Epidermal melanocyte (primary cell): ENCODE measurements around the gene CCL13.

Experiments used
- DNase-seq: peaks from one replicate; pipeline ENCODE4 v3.0.0; 2011; ENCODE audit warnings: low spot score; ENCODE audit not compliant: insufficient read length

Gene CCL13

DNA sequence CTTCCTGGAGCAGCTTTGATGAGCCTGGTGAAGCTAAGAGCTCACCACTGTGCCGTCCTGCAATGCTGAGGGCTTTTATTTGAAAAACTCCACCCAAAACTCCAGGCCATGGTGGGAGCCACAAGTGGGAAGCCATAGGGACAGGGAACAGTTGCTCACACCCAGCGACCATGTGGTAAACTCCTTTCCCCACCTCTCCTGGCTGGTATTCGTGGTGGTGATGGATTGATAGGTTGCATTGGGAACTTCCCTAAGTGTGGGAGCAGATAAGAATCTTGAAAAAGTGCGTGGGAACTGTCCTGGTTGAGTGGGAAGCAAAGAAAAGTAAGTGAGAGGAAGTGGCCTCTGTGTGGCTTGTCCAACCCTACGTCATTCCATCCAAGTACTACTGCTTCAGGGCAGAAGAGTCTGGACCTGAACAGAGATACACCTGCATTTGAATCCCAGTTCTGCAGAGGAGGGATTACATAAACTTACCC is 6.9 kb downstream of the CCL13 start, which contains the start of gene CCL1:
CCL1 (minus strand) TSS at position 51 of the 479 bp plus-strand sequence. CDS start 72 bp downstream, outside the sequence.
- no peak for DNase-seq

DNA sequence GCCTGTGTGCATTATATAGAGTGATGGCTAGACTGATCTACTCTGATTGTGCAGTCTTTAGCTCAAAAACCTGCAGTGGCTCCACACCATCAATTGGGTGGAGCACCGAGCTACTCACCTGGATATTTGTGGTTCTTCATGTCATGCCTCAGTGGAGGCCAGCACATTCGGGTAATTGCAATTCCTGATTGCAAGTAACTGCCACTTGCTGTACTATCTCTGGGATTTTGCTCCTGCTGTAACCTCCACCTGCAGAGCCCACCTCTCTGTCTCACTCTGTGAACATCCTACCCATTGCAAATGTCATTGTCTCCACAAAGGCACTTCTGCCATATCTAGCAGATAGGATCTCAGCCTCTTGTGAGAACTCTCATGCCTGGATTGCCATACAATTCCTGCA is 8.5 kb downstream of the CCL13 start:
- no peak for DNase-seq

DNA sequence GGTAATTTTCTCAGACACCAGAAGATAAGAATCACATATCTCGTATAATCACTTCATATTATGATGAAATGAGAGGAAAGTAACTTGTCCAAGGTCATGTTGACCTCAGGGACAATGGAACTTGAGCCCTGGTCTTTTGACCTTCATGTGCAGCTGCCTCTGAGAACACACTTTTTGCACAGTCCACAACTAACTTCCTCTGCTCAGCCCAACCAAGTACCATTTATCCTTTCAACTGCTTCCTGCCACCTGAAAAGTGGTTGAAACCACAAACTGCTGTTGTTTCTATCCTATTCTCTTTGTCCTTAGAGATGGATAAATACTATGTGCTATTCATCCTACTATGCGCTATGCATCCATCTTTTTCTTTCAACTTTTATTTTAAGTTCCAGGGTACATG is 9.1 kb downstream of the CCL13 start:
- DNase-seq = no peak

DNA sequence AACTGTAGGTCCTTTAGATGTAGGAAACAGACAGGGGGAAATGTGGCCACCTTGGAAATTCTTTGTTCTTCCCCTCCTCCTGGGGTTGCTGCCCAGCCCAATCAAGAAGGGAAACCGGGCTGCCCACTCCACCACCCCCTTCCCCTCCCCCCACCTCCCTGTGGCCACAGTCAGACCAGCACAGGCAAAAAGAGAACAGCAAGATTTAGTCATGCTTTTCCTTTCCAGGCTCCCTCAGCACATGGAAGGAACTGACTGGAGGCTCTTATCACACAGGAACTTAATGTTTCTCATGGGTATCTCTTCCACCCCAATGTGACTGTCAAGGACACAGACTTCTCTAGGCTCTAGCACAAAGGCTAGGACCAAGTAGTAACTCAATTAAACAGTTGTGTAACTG is 9.7 kb downstream of the CCL13 start:
- no peak for DNase-seq

DNA sequence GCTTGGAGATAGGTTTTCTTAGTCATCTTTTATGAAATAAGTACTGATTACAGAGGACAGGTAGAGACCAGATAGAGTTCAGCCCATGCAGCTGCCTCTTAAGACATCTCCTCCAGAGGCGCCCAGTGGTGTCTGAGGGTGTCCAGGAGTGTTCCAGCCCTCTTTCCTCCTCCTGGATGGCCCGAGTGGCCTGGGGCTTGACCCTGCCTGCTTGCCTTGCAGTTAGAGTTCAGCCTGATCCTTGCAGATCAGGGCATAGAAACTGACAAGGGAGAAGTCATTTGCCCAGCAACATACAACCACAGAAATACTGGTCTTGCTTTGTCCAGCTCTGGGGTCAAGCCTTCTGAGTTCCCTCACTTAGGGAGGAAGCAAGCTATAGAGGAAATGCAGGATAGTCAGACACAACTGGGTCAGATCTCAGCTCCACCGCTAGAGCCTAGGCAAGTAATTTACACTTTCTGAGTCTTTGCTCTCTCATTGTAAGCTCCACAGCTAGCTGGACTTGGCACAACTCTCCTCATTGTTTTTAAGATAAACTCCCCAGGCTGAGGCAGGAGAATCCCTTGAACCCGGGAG is 10.3 kb downstream of the CCL13 start:
- DNase-seq = no peak

DNA sequence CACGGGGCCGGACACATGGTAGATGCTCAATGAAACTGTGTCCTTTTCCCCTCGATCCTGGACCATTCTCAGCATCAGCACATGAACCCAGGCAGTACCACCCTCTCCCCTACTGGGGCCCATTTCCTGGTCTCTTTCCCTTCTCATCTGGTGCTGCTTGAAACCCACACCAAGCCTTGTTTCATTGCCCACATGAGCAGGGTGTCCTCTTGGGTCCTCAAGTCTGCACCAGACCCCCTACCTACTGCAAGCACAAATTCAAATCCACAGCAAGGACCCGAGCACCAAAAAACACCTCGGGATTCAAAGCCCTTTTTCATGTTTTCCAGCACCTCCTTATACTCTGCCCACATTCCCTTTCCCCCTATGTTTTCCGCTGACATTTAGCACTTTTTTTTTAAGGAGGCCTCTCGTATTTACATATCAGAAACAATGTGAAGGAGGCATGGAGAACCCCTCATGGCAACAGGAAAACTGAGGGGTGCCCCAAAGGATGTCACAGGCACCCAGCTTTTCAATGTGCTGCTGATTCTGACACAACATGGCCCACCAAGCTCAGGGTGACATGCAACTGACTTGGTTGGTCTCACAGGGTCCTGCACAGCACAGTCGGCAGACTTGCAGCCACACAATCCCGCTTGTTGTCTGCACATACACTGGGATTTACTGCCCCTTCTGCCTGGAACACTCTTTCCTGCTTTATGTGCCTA is 11.4 kb downstream of the CCL13 start:
- DNase-seq = no peak

DNA sequence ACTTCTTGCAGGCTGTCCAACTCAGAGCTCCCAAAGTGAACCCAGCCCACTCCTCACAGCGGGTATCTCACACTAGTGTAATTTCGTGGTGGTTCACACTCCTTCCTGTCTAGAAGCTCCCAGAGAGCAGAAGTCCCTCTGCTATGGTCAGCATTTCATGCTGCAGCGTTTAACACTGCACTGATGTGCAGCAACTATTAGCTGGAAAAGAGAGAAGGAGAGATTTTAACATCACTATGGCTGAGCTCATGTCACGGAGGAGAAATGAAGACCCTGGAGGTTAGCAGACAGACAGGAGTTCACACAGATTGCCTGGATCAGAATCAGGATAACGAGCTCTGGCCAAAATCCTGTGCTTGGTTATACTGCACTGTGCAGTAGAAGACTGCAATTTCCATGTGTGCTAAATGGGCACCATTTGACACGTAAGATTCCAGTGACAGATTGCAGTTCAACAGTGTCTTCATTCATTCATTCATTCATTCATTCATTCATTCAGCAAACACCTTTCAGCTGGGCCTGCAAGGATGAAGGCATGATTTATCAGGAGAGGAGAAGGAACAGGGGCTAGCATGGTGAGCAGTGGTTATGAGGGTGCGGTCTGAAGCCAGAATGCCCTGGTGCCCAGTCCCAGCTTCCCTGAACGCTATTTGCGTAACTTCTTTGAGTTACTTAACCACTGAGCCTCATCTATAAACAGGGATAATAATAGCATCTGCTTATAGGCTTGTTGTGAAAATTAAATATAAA is 12.1 kb downstream of the CCL13 start:
- DNase-seq = no peak

DNA sequence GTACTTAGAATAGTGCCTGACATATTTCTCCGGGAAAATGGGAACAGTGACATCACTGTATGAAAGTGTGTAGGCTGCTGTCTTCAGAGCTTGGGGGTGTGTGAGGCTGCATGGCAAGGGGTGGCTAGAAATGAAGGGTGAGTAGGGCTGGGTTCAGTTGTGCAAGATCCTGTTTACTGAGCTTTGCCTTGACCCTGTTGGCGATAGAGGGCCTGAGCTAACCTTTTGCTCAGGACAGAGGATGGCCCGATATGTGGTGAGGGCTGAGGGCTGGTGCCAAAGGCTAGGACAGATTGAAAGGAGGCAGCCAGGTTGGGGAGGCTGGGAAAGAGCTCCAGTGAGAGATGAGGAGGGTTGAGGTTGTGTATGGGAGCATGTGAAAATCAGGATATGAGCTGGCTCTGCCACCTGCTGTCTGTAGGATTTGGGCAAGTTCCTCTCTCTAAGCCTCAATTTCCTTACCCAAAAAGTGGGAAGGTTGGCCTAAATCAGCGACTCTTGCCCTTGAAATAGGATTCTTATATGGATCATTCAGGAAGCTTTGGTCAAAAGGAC is 12.7 kb downstream of the CCL13 start:
- no peak for DNase-seq

DNA sequence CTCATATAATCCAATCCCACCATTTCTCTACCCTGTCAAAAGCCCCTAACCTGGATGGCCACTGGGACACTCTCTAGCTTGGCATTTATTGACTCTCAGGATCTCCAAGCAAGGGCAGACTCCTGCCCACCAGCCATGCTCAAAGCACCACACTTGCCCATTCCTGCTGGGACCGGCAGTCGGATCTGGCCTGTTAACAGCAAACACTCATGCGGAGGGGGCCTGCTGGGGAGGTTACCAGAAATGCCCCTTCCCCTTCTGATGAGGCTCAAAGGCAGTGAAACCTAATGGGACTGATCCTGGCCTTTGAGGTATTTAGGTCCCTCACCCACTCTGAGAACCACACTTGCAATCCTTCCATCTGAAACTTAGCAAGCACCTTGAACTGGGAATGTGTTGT is 13.3 kb downstream of the CCL13 start:
- no peak for DNase-seq

DNA sequence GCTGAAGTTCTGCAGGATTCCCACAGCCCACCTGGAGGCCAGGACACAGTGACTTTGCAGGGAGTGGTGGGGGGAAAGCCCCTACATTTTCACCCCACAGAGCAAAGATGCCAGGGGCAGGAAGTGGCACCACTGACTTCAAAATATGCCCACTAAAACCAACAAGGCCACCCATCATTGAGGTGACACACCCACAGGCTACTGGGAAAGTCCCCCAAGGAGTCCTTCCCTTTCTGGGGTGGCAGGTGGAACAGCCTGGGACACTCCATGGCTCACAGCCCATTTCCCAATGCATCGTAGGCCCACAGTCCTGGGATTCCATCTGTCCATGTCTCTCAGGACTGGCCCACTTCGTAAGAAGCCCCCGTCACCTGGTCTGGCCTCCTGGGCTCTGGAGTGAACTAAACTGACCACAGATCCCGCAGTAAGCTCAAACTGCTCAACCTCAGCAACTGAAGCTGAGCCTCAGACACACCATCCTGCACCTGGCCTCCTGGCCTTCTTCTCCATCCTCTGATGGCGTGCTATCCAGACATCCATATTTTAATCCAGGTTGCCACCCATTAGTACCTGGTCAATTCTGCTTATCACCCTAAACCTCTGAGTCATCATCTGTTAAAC is 14.2 kb downstream of the CCL13 start:
- DNase-seq = no peak

DNA sequence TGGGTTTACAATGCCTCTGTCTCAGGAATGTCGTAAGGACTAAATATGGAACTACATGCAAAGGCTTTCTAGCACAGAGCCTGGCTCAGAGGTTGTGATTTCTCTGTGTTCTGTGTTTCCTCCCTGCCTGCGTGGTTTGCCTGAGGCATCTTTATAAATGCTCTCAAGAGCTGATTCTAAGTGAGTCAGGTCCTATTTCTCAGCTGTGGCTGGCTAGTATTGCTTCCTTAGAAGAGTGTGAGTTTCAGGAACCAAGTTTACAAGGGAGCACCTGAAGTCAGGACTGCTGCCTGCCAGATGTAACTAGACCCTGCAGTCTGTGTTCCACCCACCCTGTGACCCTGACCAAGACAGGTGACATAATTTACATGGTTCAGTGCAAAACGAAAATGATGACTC is 14.7 kb downstream of the CCL13 start:
- DNase-seq = no peak

DNA sequence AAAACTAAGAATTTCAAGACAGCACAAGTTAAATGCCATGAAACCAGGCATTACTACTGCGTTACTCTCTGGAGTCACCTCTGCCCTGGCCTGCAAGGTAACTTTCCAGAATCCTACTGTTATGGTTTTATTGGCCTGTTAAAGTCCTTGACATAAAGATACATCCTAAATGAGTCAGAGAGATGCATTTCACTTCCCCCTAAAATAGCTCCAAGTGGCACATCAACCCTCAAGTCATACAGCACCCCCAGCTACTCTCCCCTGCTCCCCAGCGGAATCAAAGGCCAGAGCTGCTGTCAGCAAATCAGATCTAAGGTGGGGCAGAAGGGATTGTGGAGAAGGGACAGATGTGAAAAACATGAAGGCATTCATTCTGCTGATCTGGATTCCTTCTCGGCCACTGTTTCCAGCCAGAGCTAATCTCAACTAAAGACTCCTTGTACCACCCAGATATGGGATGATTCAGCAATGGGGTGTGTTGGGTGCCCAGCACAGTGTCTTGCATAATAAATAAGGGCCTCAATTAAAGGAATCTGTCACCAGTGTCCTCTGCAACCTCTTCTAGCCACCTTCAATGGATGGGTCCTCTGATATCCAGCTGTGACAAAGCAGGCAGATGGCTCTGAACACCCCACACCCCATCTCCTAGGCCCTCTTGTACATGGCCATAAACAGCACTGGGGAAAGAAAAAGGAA is 15.3 kb downstream of the CCL13 start:
- no peak for DNase-seq

DNA sequence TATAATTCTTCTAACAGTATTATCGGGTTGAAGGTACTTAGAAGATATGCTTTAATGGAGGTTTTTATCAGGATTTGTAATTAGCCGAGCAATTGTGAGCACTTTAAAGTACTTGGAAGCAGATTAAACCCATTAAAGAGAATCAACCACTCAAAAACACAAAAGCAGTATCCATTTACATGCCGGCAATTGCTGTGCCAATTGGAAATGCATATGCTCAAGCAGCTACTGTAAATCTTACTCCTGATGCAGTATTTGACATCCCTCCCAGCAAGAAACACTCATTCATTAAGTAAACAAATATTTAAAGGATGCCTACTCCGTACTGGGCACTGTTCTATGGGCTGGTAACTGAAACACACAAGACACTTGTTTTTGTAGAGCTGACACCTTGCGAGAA is 18.2 kb downstream of the CCL13 start:
- no peak for DNase-seq

DNA sequence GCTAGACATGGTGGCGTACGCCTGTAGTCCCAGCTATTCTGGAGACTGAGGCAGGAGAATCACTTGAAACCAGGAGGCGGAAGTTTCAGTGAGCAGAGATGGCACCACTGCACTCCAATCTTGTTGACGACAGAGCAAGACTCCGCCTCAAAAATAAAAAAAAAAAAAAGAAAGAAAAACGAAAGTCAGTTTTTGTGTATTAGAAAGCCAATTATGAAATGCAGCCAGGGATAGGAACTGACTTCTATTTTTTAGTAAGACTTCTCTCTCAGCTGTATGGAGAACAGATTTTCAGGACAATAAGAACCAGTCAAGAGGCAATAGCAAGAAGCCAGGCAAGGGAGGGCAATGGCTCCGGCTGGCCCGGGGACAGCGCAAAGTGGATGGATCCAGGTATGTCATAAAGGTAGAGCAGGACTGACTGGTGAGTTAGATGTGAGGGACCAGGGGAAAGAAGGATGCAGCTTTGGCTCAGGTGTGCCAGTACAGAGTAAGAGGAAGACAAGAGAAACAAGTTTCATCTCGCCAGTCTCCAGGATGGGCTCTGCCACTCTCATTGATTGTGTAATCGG is 19.2 kb downstream of the CCL13 start:
- no peak for DNase-seq

DNA sequence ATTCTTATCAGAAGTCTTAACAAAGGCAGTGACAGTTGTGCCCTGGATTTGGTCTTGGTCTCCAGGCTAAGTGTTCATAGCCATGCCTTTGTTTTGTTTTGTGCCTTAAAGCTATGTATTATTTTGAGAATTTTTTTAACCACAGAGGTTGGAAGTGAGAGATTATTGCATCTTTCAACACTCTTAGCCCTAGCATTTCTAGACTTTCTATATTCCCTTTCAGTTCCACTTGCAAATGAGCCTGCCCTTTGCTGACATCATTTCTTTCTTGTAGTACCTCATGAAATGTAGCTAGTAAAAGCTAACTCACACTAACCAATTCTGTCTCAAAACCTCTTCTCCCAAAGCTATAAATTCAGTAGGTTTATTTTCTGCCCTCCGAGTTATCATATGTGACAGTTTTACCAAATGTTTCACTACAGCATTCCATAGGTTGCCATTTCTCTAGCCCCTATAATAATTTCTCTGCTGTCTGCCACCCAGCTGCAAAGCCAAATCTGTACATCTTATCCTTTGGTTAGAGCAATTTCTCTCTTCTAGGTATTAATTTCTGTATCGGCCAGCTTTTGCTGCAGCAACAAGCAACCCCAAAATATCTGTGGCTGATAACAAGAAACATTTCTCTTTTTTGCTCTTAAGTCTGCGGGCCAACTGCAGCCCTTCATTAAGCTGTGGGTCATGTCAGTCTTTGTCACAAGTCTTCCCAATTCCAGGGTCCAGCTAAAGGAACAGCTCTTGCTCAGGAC is 21.0 kb downstream of the CCL13 start:
- DNase-seq = no peak

DNA sequence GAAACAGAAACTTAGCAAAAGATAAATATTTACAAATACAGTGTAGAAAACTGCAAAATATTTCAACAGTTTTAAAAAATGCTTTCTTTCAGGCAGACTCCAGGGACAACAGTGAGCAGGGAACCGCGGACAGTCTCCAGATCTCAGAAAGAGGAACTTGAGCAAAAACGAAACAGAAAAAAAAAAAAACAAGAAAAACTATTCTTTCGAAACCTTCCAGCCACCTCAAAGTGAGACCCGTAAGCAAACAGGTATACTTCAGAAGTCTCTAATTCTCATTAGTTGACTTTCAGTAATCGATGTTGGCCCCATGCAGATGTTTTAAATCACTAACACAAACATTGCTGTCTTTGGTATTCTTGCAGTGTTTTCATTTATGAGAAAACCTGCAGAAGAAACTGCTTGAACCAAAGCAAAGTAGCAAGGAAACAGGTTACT is 22.4 kb downstream of the CCL13 start:
- no peak for DNase-seq

DNA sequence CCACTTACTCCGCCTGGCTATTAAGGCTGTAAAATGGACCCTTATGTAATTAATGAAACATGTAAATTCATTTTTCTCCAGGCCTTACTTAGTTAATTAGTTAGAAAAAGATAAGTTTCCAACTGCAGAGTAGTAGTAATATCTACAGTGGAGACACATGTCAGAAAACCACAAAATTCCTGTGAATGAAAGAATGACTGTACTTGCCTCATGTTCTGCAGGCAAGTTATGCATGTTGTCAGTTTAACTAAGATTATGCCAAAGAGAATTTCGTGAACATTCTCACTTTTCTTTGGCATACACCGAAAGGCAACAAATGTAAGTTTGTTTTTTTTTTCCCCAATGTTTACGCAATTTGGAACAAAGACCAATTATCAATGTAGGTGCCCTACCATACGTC is 23.6 kb downstream of the CCL13 start:
- no peak for DNase-seq

DNA sequence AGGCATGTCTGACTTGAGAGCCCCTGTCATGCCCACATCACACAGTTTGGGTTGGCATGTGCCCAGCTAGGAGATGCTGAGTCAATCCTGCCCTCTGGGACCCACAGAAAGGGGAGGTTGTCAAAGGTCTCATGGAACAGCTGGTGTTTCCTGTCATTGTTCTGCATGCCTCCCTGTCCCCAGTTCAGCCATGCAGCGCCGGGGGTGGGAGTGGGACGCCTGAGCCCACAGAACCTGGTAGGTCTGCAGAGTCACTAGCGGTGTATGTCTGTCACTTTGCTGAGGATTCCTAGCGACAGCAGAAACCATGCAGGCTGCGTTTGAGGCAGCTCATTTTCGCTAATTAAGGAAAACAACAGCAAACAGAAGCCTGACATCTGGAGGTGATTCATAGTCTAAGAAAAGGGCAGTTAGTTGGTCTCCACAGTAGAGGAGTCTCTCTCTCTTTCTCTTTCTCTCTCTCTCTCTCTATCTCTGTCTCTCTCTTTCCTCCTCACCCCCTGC is 26.4 kb downstream of the CCL13 start:
- no peak for DNase-seq

DNA sequence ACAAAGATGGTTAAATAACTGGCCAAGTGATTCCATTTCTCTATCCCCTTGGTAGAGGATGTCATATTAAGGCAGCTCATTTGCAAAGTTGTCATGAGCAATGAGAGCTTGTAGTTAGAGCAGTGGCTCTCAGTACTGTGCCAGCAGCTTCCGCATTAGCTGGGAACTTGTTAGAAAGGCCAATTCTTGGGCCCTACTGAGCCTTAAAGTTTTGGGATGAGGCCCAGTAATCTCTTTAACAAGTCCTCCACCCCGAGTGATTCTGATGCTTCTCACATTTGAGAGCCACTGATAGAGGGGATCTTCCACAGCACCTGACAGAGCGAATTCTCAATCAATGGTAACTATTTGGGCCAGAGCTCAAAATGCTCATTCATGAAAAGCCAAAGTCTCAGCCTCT is 26.9 kb downstream of the CCL13 start:
- DNase-seq = no peak

DNA sequence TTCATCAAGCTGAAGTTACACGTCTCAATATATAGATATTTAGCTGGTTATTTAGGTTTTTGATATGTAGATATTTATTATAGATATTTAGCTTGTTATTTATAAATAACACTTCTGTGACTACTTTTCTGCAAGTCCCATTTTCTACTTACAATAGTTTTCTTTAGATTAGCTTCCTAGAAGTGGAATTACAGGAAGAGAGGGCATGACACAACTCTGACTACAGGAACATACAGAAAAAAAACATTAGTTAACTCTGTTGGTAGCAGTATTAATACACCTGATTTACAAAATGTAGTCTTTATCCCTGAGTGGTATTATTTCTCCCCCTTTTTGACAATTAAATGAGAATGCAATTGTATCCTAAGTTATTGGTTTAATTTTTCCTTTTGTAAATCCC is 28.0 kb downstream of the CCL13 start:
- DNase-seq = no peak
